Naive B cell (primary cell): ENCODE results near the gene COL13A1. TPM values are rescaled to one million over a fixed set of nuclear protein-coding genes. Genes with fewer than 3 reads are reported as not detected.

Source experiments
- ATAC-seq, 2 donors: fragments of 150-1000 bp; cut with Tn5 transposase; 2 replicates each; pipeline ENCODE4 v1.10.0; 2021; ENCODE audit warnings: low read depth in 2 of 2, mild to moderate bottlenecking in 2 of 2, moderate library complexity in 2 of 2
- DNase-seq: peaks from one replicate; pipeline ENCODE4 v3.0.0; 2022
- H3K27ac Mint-ChIP-seq, 6 donors: one replicate each; pipeline ENCODE4 v1.8.0; 2020 to 2022; ENCODE audit warnings: mild to moderate bottlenecking in 6 of 6, mixed read lengths in 6 of 6, moderate library complexity in 5 of 6, inconsistent platforms in 2 of 6
- H3K27me3 Mint-ChIP-seq, 3 donors: one replicate each; pipeline ENCODE4 v1.8.0; 2021 to 2022; ENCODE audit warnings: mixed read lengths in 3 of 3, mild to moderate bottlenecking in 1 of 3
- H3K36me3 Mint-ChIP-seq, 2 donors: one replicate each; pipeline ENCODE4 v1.8.0; 2020 to 2022; ENCODE audit warnings: mixed read lengths in 2 of 2, inconsistent platforms in 1 of 2, mild to moderate bottlenecking in 1 of 2
- H3K4me1 Mint-ChIP-seq, 3 donors: one replicate each; pipeline ENCODE4 v1.8.0; 2020 to 2022; ENCODE audit warnings: mixed read lengths in 3 of 3, inconsistent platforms in 1 of 3, mild to moderate bottlenecking in 1 of 3, moderate library complexity in 1 of 3
- H3K4me3 Mint-ChIP-seq, 8 donors: one replicate each; pipeline ENCODE4 v1.8.0; 2020 to 2022; ENCODE audit warnings: mild to moderate bottlenecking in 8 of 8, mixed read lengths in 8 of 8, moderate library complexity in 8 of 8, inconsistent platforms in 2 of 8
- H3K9me3 Mint-ChIP-seq, 7 donors: one replicate each; pipeline ENCODE4 v1.8.0; 2020 to 2022; ENCODE audit warnings: mixed read lengths in 7 of 7, mild to moderate bottlenecking in 5 of 7, inconsistent platforms in 2 of 7, moderate library complexity in 1 of 7
- polyA plus RNA-seq, 6 donors: library from polyadenylated mRNA; unstranded; fragments of 300-500 nt; fragmentation: Illumina TruSeq; gene quantifications; one replicate each; pipeline ENCODE4 v1.2.3, GENCODE V29; 2021; ENCODE audit warnings: low read depth in 6 of 6

COL13A1 gene
- polyA plus RNA-seq, 6 donors from 2014 or later, result not detected

DNA sequence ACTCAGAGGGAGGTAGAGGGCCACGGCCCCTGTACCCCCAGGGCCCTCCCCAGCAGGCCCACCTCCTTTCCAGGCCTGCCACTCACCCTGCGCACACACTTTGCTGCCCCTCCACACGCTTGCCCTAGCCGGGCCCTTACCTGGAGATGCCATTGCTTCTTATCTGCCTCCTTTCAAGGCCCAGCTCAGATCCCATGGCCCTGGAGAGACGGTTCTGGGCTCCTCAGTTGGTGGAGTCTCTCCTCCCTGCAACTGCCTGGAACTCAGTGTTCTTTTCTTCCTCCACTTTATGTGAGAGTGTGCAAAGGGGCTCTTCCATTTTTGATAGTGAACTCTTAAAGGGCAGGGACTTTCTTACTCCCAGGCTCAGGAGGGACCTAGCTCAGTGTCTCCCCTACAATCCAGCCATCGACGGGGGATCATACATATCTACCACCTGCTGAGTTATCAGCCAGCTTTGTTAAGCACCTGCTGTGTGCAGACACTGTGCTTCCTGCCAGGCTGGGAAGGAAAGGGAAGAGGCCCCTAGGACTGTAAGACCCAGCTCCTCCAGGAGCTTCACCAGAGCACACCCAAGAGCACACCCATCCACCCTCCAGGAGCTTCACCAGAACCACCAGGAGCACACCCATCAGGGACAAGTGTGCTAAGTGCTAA lies 161.6 kb downstream of the COL13A1 start:
- H3K27me3 Mint-ChIP-seq, result peaks cover 0 to 13% (median 10%) of the 10 kb centered on the region in 3 donors
- H3K4me1 Mint-ChIP-seq, result peaks cover 13 to 26% (median 17%) of the 10 kb centered on the region in 3 donors
- ATAC-seq (no peak), DNase-seq (no peak)
- no peaks in the 10 kb centered on the region for H3K9me3 Mint-ChIP-seq
- peak overlapping the region in 1 of 6 donors; percentile 47 for H3K27ac Mint-ChIP-seq
- no peak overlapping the region for H3K4me3 Mint-ChIP-seq
- no peaks in the 10 kb centered on the region for H3K36me3 Mint-ChIP-seq

DNA sequence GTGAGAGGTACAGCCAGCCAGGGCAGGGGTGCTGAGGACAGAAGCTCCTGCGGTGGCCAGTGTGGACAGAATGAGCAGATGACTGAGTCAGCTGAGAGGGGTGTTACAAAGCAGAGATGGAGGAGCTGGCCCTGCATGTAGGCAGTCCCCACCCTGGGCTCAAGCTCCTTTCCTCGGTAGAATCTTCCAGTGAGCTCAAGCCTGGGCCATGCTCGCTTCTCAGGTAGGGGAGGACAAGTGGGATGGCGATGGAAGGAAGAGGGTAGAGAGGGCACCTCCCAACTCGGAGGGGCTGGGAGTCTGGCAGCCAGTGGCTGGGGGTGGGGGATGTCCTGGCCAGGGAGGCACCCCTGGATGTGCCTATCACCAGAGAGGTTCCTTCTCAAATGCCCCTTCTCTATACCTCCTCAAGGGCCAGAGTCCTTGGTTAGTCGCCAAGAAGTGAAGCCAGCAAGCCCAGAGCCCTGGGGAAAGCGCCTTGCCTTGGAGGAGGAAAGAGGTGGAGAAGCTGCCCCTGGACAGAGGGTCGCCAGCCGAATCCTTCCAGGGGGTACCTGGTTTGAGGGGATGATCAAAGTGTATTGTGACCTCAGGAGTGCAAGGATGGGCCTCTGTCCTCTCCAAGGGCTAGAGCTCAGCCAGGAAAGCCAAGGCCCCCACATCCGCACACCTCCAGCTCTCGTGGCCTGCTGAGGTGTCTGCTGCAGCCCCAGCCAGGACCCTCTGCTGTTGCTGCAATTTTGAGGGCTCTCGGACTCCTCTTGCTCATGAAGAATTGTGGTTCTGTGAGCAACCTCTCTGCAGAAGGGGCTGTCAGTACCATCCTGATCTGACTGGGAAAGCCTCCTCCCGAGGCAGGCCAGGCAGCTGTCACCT lies 162.4 kb downstream of the COL13A1 start:
- H3K36me3 Mint-ChIP-seq, result no peaks in the 10 kb centered on the region
- H3K27me3 Mint-ChIP-seq, result peaks cover 0 to 13% (median 10%) of the 10 kb centered on the region in 3 donors
- no peaks in the 10 kb centered on the region for H3K9me3 Mint-ChIP-seq
- no peak overlapping the region for H3K27ac Mint-ChIP-seq
- ATAC-seq (no peak), DNase-seq (no peak)
- peaks cover 13 to 26% (median 17%) of the 10 kb centered on the region in 3 donors for H3K4me1 Mint-ChIP-seq
- H3K4me3 Mint-ChIP-seq, result no peak overlapping the region

DNA sequence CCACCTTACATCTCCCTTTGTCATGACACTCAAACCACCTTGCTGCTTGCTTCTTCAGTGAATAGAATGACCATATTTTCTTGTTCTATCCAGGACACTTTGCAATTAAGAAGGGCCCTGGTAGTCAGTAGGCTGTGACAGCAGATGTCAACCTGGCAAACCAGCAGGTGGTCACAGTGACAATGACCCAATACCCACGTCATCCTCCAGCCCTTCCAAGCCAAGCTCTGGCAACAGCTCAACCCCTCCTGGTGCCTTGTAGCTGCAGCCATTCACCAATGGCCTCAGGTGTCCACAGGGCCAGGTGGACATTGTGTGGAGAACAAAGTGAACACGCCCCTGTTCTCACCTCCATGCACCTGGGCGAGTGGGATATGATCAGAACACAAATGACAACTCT lies 163.4 kb downstream of the COL13A1 start:
- Mint-ChIP-seq H3K9me3 (no peaks in the 10 kb centered on the region), H3K4me1 (peaks cover 9 to 20% (median 11%) of the 10 kb centered on the region in 3 donors), H3K27me3 (peaks cover 0 to 13% (median 10%) of the 10 kb centered on the region in 3 donors), H3K36me3 (no peaks in the 10 kb centered on the region), H3K4me3 (no peak overlapping the region), H3K27ac (no peak overlapping the region)
- DNase-seq (no peak), ATAC-seq (no peak)

DNA sequence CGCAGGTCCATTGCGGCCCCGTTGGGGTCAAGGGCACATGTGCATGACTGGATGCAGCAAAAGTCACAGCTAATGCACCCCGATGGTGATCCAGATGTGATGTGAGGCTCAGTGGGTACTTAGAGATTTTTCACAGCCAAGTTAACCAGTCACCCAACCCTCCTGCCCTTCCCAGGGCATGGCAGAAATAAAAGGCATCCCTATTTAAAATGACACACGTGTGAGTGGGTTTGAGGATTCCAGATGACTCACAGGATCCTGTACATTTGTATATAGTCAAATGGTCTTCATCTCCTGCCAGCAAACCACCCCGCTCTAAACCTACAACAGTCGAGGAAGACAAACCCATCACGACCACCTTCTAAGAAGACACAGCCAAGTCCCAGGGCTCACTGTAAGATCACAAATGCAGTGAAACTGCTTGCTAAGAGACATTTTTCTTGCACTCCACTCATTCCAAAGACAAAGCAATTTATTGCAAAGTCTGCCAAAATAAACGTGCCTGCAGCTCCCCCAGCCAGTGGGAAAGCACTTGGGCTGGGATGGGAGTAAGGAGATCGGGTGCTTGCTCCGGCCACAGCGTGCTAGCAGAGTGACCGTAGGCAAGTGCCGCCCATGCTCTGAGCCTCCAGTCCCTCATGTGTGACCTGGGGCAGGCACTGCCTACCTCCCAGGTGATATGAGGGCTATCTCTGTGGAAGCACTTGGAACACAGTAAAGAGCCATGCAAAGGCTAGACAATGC lies 164.4 kb downstream of the COL13A1 start:
- no peak overlapping the region for H3K4me3 Mint-ChIP-seq
- ATAC-seq (no peak), DNase-seq (no peak)
- no peaks in the 10 kb centered on the region for H3K9me3 Mint-ChIP-seq
- H3K36me3 Mint-ChIP-seq, result no peaks in the 10 kb centered on the region
- peaks cover 0 to 13% (median 10%) of the 10 kb centered on the region in 3 donors for H3K27me3 Mint-ChIP-seq
- H3K4me1 Mint-ChIP-seq, result peaks cover 6 to 12% (median 10%) of the 10 kb centered on the region in 3 donors
- no peak overlapping the region for H3K27ac Mint-ChIP-seq

DNA sequence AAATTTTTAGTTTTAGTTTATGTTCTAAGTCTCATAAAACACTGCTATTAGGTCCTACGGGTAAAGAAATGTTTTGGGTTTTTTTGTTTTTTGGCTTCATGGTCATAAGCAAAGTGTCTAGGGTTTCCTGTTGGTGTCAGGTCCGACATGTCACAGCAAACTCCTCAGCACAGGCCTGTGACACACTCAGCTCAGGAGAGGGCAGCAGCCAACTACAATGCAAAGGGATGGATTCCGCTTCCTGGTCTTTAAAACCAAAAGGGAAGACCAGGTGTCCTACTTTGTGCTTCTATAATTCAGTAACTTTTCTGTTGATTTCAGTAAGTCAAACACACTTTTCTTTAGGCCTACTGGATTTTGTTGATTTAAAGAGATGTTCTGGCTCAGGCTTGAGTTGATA lies 167.1 kb downstream of the COL13A1 start:
- Mint-ChIP-seq H3K4me1 (peaks cover 0 to under 1% (median 0%) of the 10 kb centered on the region in 3 donors), H3K9me3 (no peaks in the 10 kb centered on the region), H3K36me3 (no peaks in the 10 kb centered on the region), H3K27ac (no peak overlapping the region), H3K27me3 (peaks cover 0 to 12% (median 10%) of the 10 kb centered on the region in 3 donors), H3K4me3 (no peak overlapping the region)
- ATAC-seq (no peak), DNase-seq (no peak)

DNA sequence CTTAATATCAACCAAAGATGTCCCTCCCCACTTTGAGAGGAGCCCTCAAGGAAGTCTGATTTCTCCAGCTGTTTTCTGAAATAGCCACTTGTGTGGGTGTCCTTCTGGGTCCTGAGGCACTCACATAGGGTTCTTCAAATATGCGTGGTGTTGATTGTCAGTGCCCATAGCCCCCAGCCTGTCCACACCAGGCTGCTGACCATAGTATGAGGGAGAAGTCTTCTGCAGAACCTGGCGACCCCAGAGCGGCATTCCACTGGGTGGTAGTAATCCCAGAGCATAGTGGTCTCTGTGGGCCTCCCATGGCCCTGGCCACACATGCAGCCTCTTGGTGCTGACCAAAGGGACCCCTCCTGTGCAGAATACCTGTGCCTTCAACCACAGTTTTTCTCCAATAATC lies 168.3 kb downstream of the COL13A1 start:
- Mint-ChIP-seq H3K4me3 (no peak overlapping the region), H3K9me3 (no peaks in the 10 kb centered on the region), H3K27me3 (peaks cover 5 to 18% (median 11%) of the 10 kb centered on the region in 3 donors), H3K4me1 (no peaks in the 10 kb centered on the region), H3K27ac (no peak overlapping the region), H3K36me3 (no peaks in the 10 kb centered on the region)
- ATAC-seq (no peak), DNase-seq (no peak)

DNA sequence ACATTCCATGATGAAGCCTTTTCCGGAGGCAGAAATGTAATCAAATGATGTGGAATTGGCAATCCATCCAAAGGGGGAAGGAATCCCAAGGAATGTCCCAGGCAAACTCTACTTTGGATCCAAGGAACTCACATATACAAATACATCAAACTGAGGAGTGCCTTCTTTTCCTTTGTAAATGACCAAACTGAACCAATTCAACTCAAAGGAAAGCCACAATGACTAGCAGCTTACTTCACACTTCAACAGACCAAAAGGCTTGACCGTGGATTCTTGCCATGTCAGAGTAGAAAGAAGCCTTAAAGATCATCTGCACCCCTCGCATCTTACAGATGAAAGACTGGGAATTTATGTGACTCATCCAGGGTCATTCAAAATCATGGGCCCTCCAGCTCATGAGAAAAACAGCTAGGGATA lies 171.3 kb downstream of the COL13A1 start:
- H3K27me3 Mint-ChIP-seq, result peaks cover 18 to 24% (median 22%) of the 10 kb centered on the region in 3 donors
- ATAC-seq, result no peak
- H3K27ac Mint-ChIP-seq, result no peak overlapping the region
- no peak overlapping the region for H3K4me3 Mint-ChIP-seq
- H3K9me3 Mint-ChIP-seq, result peaks cover 0 to 17% (median 8%) of the 10 kb centered on the region in 7 donors
- no peak for DNase-seq
- H3K36me3 Mint-ChIP-seq, result peaks cover 0 to 4% of the 10 kb centered on the region in 2 donors
- no peaks in the 10 kb centered on the region for H3K4me1 Mint-ChIP-seq

DNA sequence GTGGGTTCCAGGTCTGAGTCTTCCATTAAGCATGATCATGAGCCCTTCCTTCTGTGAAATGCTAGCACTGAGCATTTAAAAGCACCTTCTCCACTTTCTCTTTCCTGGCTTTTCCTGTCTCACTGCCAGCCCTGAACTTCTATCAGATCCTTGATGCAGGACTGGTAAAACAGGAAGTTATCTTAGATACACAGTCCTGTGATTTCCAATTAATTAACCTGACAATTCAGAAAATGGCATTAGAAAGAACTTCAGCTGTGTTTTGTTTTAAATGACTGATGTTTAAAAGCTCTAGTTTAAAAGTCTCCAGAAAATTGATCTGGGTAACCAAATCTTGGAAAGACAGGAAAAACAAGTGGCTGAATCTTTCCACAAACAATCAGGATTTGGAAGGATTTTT lies 172.0 kb downstream of the COL13A1 start:
- Mint-ChIP-seq H3K9me3 (peaks cover 4 to 22% (median 12%) of the 10 kb centered on the region in 7 donors), H3K27me3 (peaks cover 18 to 30% (median 28%) of the 10 kb centered on the region in 3 donors), H3K27ac (no peak overlapping the region), H3K36me3 (peaks cover 0 to 10% of the 10 kb centered on the region in 2 donors), H3K4me1 (no peaks in the 10 kb centered on the region), H3K4me3 (no peak overlapping the region)
- ATAC-seq (no peak), DNase-seq (no peak)

DNA sequence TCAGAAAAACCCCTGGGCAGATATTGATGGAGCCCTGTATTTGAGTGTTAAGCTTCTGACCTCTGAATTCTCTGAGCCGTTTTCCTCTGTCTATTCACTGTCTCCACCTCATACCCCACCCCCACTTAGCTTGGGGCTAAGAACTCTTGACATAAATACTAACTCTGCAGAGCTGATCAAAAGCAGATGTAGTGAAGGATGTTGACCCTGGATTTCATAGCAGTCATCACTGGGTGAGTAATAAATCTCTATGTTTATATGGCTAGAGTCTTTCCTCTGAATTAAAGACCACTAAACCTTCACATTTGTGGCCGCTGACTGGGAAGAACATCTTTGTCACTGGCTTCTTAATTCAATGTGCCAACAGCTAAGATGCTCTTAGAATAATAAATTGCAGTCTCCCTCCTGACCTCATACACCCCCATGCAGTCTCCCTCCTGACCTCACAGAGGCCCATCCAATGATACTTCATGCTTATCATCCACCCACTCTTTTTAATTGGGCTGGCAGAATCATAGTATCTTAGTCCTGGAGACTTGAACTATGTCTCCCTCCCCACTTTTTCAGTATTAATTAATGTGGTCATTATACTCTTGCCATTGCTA lies 172.9 kb downstream of the COL13A1 start:
- Mint-ChIP-seq H3K4me1 (no peaks in the 10 kb centered on the region), H3K9me3 (peaks cover 4 to 32% (median 18%) of the 10 kb centered on the region in 7 donors), H3K4me3 (no peak overlapping the region), H3K27me3 (peaks cover 22 to 37% (median 28%) of the 10 kb centered on the region in 3 donors), H3K36me3 (peaks cover 0 to 11% of the 10 kb centered on the region in 2 donors), H3K27ac (no peak overlapping the region)
- no peak for ATAC-seq
- DNase-seq, result no peak

DNA sequence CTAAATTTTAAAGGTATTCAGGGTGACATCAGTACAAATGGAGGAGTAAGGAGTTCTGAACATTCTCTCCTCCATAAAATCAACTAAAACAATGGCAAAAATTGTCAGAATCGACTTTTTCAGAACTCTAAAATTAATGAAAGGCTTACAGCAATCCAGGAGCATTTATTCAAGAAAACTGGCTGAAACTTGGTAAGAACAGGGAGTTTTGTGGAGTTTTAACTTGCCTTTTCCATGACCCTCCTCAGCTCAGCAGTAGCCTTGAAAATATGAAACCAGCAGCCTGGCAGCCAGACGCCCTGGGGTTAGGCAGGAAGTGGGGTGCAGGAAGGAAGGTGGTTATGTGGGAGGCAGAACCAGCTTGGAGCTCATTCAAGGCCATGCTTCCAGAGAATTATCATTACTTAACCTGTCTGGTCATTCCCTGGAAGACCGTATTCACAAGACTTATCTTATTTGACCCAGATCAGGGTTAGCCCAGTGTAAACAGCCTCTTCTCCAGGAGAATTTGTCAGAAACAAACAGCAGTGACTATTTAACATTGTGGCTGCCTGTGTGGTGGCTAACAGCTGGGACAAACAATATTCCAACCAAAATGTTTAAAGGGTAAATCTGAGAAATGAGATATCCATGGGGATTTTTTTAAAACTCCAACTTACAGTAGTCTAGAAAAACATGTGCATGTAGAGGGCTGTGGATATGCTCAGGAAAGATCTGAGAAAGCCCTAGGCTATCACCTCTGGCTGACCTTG lies 175.3 kb downstream of the COL13A1 start:
- Mint-ChIP-seq H3K27ac (no peak overlapping the region), H3K27me3 (peaks cover 40 to 55% (median 49%) of the 10 kb centered on the region in 3 donors)
- ATAC-seq, result no peak

DNA sequence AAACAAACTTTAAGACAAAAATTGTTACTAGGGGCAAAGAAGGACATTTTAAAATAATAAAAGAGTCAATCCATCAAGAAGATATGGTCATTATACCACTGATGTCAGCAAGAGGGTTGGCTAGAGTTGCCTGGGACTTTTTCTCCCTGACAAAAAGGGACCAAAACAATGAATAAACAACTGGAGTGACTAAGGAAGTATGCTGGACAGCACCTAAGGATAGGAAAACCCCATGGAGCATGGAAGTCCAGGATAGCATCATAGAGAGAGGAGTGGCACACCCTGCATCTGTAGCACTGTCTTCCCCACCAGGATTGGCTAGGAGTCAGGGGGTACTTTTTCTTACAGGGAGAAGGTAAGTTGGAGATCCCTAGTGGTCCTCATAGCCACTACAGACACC lies 177.5 kb downstream of the COL13A1 start:
- ATAC-seq (no peak), DNase-seq (no peak)
- no peaks in the 10 kb centered on the region for H3K4me1 Mint-ChIP-seq
- H3K27ac Mint-ChIP-seq, result no peak overlapping the region
- peaks cover 18 to 68% (median 49%) of the 10 kb centered on the region in 7 donors for H3K9me3 Mint-ChIP-seq
- peaks cover 13 to 44% of the 10 kb centered on the region in 2 donors for H3K36me3 Mint-ChIP-seq
- H3K4me3 Mint-ChIP-seq, result no peak overlapping the region
- H3K27me3 Mint-ChIP-seq, result peaks cover 49 to 58% (median 51%) of the 10 kb centered on the region in 3 donors

More for the DNA sequence above, 175.3 kb downstream of the COL13A1 start:
- peaks cover 13 to 55% (median 37%) of the 10 kb centered on the region in 7 donors for H3K9me3 Mint-ChIP-seq
- H3K36me3 Mint-ChIP-seq, result peaks cover 9 to 33% of the 10 kb centered on the region in 2 donors
- H3K4me1 Mint-ChIP-seq, result no peaks in the 10 kb centered on the region
- no peak overlapping the region for H3K4me3 Mint-ChIP-seq
- DNase-seq, result no peak

DNA sequence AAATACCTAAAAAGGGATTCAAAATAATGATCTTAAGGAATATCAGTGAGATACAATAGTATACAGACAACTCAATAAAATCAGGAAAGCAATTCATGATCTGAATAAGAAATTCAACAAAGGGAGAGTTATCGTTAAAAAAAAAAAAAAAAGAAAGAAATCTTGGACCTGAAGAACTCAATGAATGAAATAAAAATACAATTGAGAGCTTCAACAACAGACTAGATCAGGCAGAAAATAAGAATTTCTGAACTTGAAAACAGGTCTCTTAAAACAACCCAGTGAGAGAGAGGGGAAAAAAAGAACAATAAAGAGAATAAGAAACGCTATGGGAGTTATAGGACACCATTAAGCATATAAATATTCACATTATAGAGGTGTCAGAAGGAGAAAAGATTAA lies 179.0 kb downstream of the COL13A1 start:
- Mint-ChIP-seq H3K4me1 (no peaks in the 10 kb centered on the region), H3K27me3 (peaks cover 41 to 50% (median 46%) of the 10 kb centered on the region in 3 donors), H3K4me3 (peak overlapping the region in 1 of 8 donors; percentile 15), H3K9me3 (peaks cover 18 to 68% (median 49%) of the 10 kb centered on the region in 7 donors), H3K27ac (no peak overlapping the region), H3K36me3 (peaks cover 13 to 44% of the 10 kb centered on the region in 2 donors)
- ATAC-seq (no peak), DNase-seq (no peak)
